Activated T-cell treated with anti-CD3 and anti-CD28 coated beads for 4 hours (primary cell): Measurements from ENCODE around the gene UTP14A.
"Not testable (repeated sequence)": the region's sequence is repeated elsewhere in the genome, so short reads cannot be mapped to it uniquely, and the experiment has no call there.

Experiments used
- DNase-seq: peaks from one replicate; pipeline ENCODE4 v3.0.0-alpha.2; 2020

UTP14A gene, protein sequence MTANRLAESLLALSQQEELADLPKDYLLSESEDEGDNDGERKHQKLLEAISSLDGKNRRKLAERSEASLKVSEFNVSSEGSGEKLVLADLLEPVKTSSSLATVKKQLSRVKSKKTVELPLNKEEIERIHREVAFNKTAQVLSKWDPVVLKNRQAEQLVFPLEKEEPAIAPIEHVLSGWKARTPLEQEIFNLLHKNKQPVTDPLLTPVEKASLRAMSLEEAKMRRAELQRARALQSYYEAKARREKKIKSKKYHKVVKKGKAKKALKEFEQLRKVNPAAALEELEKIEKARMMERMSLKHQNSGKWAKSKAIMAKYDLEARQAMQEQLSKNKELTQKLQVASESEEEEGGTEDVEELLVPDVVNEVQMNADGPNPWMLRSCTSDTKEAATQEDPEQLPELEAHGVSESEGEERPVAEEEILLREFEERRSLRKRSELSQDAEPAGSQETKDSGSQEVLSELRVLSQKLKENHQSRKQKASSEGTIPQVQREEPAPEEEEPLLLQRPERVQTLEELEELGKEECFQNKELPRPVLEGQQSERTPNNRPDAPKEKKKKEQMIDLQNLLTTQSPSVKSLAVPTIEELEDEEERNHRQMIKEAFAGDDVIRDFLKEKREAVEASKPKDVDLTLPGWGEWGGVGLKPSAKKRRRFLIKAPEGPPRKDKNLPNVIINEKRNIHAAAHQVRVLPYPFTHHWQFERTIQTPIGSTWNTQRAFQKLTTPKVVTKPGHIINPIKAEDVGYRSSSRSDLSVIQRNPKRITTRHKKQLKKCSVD

GRCh38 chrX:129905787-129906580 lies at the start of gene UTP14A:
Gene UTP14A (plus strand): TSS chrX:129906164. CDS start chrX:129906211, 47 bp downstream.
- peak; percentile 72 for DNase-seq

- DNase-seq = not testable (repeated sequence)
These were observed 46.8 kb upstream of the UTP14A start for GRCh38 chrX:129859134-129859533.

GRCh38 chrX:129866321-129866720 lies 39.6 kb upstream of the UTP14A start:
- not testable (repeated sequence) for DNase-seq

GRCh38 chrX:129872524-129872923 lies 33.4 kb upstream of the UTP14A start:
- no peak for DNase-seq

- DNase-seq = no peak
These were observed 30.3 kb upstream of the UTP14A start for GRCh38 chrX:129875669-129876068.

DNA sequence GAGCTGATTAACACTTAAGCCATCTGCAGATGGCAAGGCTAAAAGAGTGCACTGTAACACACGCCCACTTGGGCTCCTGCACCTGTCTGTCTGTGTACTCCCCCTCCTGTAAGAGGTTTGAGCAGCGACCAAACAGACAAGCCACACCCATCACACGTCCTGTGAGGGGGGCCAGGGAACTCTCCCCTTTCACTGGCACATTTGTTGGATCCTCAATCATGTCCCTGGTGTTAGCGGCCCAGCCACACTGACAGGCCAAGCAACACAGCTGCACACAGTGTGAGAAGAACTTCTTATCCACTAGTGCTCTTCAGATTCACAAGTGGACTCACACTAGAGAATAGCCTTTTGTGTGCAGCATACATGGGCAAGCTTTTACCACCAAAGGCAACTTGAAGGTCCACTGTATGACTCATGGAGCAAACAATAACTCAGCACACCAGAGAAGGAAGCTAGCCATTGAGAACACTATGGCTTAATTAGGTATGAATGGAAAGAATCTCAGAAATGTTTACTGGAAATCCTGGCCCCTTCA lies 29.1 kb upstream of the UTP14A start:
- no peak for DNase-seq

DNA sequence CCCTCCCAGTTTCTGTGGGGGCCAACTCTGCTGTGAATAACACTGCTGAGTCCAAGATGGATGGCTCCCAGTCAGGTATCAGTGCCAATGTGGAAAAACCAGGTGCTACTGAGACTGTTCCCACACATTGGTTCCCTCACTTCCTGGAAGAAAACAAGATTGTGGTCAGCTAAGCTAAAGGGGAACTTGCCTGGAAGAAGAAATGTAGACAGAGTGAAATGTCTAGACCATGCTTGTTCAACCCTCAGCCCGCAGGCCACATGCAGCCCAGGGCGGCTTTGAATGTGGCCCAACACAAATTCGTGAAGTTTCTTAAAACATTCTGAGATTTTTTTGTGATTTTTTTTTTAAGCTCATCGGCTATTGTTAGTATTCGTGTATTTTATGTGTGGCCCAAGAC lies 28.6 kb upstream of the UTP14A start:
- DNase-seq = no peak

DNA sequence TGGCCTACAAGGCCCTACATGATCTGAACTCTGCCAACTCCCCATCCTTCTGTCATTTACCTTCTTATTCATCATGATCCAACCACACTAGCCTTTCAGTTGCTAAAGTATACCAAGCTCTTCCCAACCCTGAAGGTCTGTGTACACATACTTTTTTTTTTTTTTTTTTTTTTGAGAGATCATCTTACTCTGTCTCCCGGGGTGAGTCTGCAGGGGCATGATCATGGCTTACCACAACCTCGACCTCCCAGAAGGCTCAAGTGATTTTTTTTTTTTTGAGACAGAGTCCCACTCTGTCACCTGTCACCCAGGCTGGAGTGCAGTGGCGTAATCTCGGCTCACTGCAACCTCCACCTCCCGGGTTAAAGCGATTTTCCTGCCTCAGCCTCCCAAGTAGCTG lies 5.9 kb upstream of the UTP14A start:
- DNase-seq = no peak

GRCh38 chrX:129908636-129909035 lies 2.7 kb downstream of the UTP14A start:
- no peak for DNase-seq

DNA sequence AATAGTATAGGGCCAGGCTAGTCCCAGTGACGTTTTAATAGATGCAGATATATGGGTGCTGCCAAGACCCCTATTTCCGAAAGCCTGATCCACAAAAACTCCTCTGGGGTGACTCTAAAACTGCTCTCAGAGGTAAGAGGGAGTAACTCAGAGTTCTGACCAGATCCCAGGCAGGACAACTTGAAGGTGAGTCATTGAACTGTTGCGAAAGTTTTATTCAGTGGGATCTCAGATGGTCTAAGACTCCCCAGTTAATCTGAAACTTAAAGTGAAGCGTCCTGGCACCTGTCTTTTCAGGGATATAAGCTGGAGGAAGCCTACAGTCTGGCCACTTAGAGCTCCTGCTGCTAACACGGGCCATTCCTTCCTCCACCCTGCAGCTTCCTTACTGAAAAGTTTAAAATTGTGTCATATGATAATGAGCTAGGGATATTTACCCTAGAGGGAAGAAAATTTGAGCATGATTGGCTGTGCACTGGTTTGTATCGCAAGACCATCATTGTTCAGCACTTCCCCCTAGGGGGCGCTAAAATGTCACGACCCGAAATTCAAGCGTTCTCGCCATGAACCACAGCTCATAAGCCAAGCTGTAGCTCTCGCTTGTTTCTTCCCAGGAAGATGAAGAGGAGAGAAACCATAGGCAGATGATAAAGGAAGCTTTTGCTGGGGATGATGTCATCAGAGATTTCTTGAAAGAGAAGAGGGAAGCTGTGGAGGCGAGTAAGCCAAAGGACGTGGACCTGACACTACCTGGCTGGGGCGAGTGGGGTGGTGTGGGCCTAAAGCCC lies 19.5 kb downstream of the UTP14A start:
- peak; percentile 53 for DNase-seq

- no peak for DNase-seq
These were observed 25.0 kb downstream of the UTP14A start for GRCh38 chrX:129930941-129931410.

GRCh38 chrX:129931411-129932015 lies 25.5 kb downstream of the UTP14A start:
- no peak for DNase-seq

GRCh38 chrX:129932016-129932820 lies 26.3 kb downstream of the UTP14A start:
- peak; percentile 63 for DNase-seq

DNA sequence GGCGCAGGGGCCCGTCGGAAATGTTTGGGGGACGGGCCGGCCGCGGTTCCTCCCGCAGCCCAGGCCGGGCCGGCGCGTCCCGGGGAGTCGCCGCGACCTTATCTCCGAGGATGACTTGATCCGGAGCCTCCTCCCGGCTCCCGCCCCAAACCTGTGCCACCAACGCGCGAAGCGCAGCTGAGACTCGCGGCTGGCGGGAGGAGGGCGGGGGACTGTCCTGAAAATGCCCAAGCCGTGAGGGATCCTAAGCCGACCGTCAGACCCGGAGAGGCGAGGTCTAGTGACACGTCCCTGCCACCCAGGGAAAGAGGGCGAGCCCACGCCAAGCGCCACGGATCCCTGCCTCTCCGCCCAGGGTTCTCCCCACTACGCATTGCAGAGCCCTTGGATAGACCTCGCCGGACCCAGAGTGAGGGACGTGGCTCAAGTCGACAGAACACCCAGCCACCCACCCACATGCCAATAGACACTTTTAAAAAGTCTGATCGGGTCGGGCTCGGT lies 26.9 kb downstream of the UTP14A start:
- no peak for DNase-seq

- DNase-seq = no peak
These were observed 27.7 kb downstream of the UTP14A start for GRCh38 chrX:129933700-129934099.

DNA sequence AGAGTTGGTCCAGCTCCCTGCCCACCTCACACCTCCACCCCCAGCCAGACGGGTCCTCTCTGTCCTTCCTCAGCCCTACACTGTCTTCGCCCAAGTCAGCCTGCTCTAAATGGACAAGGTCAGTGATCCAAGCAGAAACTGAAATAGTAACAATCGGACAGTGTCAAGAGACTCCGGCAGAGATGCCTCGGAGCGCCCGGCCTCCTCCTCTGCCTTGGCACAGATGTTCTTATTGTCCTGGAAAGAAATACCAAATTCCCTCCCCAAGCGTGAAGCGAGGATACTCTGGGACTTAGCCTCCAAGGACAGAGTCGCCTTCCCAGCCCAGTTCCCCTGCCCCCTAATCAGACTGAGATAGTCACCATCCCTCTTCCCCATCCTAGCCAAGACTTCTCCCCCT lies 28.5 kb downstream of the UTP14A start:
- no peak for DNase-seq

DNA sequence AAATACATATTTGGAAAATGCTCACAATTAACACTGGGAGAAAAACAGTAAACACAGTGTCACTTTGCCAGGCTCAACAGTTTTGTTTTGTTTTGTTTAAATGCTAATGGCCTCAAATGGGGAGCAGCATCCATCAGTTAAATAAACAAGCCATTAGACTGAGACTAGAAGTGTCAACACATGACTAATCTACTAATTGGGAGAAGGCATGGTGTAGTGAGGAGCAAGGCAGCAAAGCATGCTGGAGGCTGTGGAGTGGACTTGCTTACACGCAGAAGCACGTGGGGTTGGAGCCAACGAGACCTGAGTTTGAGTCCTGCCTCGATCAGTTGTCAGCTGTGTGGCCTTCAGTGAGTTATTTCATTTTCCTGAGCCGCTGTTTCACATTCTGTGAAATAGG lies 29.0 kb downstream of the UTP14A start:
- no peak for DNase-seq

DNA sequence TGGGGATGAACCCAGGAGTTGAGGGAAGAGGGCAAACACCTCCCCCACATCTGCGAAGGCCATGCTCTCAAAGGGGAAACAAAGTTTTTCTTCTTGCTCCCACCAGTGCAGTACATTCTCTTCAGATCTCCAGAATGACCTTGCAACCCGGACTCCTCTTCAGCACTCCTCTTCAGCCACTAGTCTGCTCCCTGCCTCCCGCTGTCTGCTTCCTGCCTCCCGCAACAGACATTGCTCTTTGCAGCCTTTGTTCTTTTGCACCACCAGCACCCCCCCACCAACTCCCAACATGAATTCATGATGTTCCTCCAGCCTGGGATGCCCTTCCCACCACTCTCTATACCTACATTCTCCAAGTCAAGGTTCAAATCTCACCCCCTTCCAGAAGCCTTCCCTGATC lies 32.1 kb downstream of the UTP14A start:
- no peak for DNase-seq

- no peak for DNase-seq
These were observed 34.0 kb downstream of the UTP14A start for GRCh38 chrX:129939986-129940385.

GRCh38 chrX:129940721-129941120 lies 34.8 kb downstream of the UTP14A start:
- DNase-seq = no peak

- DNase-seq = no peak
These were observed 39.2 kb downstream of the UTP14A start for GRCh38 chrX:129945131-129945530.
